Pancreas (tissue), 10 donors: Measurements from ENCODE around the gene ASAP2. TPM values are rescaled to one million over a fixed set of nuclear protein-coding genes. Genes with fewer than 3 reads are reported as not detected.

Experiments used
- ATAC-seq, 4 donors: fragments of 200-7000 bp; cut with Tn5 transposase; one replicate each; pipeline versions ENCODE4 v1.8.0 to v1.9.1; 2020; ENCODE audit warnings: mild to moderate bottlenecking in 4 of 4, moderate library complexity in 4 of 4
- DNase-seq, 6 donors: peaks; one replicate each; pipeline ENCODE4 v3.0.0-alpha.2; 2020
- FAIRE-seq: peaks from 2 replicates; lab custom pipeline; 2012; peaks lifted over from hg19 to GRCh38; lab: Jason Lieb, UNC
- H3K27ac ChIP-seq, 4 donors: fragments of 200-600 bp; sonication (generic); 1 replicate in 3 of 4; 2 replicates in 1 of 4; pipeline versions ENCODE4 v1.5.0 to v1.8.0; 2020
- H3K27me3 ChIP-seq, 4 donors: fragments of 200-600 bp; one replicate each; pipeline ENCODE4 v1.8.0; 2021
- H3K36me3 ChIP-seq, 3 donors: fragments of 200-600 bp; sonication (generic) in 1 of 3; one replicate each; pipeline versions ENCODE4 v1.5.0 to v1.8.0; 2020 to 2021
- H3K4me1 ChIP-seq, 3 donors: fragments of 200-600 bp; one replicate each; pipeline ENCODE4 v1.8.0; 2021
- H3K4me3 ChIP-seq, 4 donors: fragments of 200-600 bp; sonication (generic) in 2 of 4; one replicate each; pipeline versions ENCODE4 v1.5.0 to v1.8.0; 2020 to 2021
- H3K9me3 ChIP-seq, 4 donors: fragments of 200-600 bp; one replicate each; pipeline ENCODE4 v1.8.0; 2021
- CTCF ChIP-seq, 4 donors: fragments of 200-600 bp; sonication (generic) in 3 of 4; IDR thresholded peaks; one replicate each; pipeline versions ENCODE4 v1.5.0 to v1.8.0; 2021; ENCODE audit warnings: antibody characterized with exemption in 4 of 4
- WGBS, 2 donors: extraction: QIAGEN DNeasy Blood & Tissue Kit; methylation state at CpG; one replicate each; pipeline ENCODE4 v1.1.7; 2013; 5-methylcytosine and 5-hydroxymethylcytosine counted together
- intact Hi-C, 3 donors: fragments of 100-400 bp; cut with DNase I; formaldehyde crosslinking; loops; one replicate each; pipeline versions ENCODE4 v1.11.1 to v1.14.2; 2022
- polyA plus RNA-seq, 2 donors: library from polyadenylated mRNA; stranded (reverse); fragments of 200-250 nt; gene quantifications; one replicate each; pipeline ENCODE4 v1.2.3, GENCODE V29; 2013
- total RNA-seq, 6 donors: library from RNA; stranded (reverse); fragmentation: NEBNext Ultra II Directional in 4 of 6; extraction: Animal tissue kit (Norgen Biotek cat#: 25700) in 4 of 6; gene quantifications; one replicate each; pipeline versions ENCODE4 v1.2.1 to v1.2.4, GENCODE V29; 2021 to 2023
- donor health status: healthy with polysubstance abuse.
- donor health status: DM: no; HTN: no; CAD: no; lungs with moderate emphysema.
- donor health status: DM: no; HTN: no; CAD: no.
- donor health status: control.
- donor health status: control.
- donor health status: Bipolar disorder and iron deficiency.
- donor health status: DM: yes; HTN: yes; CAD: no.
- donor health status: DM: no; HTN: no; CAD: no.
- donor health status: DM: no; HTN: no; CAD: no.
- donor health status: DM: yes; HTN: yes; CAD: no.

ASAP2 gene
- total and polyA plus RNA-seq, 8 donors = 5.8 to 17.7 (median 7.3) TPM

DNA sequence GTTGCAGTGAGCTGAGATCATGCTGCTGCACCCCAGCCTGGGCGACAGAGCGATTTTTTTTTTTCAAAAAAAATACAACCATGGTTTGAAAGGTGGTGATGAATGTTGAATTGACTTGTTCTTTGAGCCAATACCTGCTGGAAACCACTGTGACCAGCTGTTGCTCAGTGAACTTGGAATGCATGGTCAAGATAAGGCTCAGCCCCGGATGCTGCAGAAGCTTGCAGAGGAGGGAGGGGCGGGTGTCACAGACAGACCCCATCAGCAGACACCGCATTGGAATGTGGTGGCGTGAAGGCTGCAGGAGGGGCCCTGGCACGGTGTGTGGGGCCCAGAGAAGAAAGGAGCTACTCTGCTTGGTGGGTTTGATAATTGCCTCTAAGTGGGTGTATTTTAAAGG lies 125.1 kb downstream of the ASAP2 start:
- DNase-seq (no peak), FAIRE-seq (no peak), ATAC-seq (no peak)
- H3K4me3 ChIP-seq = no peak overlapping the region
- TF ChIP-seq CTCF (IDR thresholded peaks at IDR 0.05) = no peak
- no peak overlapping the region for H3K27ac ChIP-seq
- H3K9me3 ChIP-seq = no peaks in the 10 kb centered on the region
- no peaks in the 10 kb centered on the region for H3K36me3 ChIP-seq
- H3K4me1 ChIP-seq = no peaks in the 10 kb centered on the region
- no peaks in the 10 kb centered on the region for H3K27me3 ChIP-seq
- intact Hi-C loops = loop anchor here in 2 of 3 donors (5.0 to 10.0 kb wide), 2 partner anchors 187 to 189 kb away; no protein-coding TSS in a partner anchor
- 80 to 83% methylated on average over 7 of the region's 7 CpGs for WGBS, 2 donors

- no peak overlapping the region for H3K27ac ChIP-seq
- no peaks in the 10 kb centered on the region for H3K36me3 ChIP-seq
- H3K4me1 ChIP-seq = no peaks in the 10 kb centered on the region
- DNase-seq = no peak
- intact Hi-C loops = loop anchor here in 2 of 3 donors (5.0 to 10.0 kb wide), 2 partner anchors 187 to 190 kb away; no protein-coding TSS in a partner anchor
- ATAC-seq = no peak
- TF ChIP-seq CTCF (IDR thresholded peaks at IDR 0.05) = no peak
- no peak for FAIRE-seq
- H3K4me3 ChIP-seq = no peak overlapping the region
- 91 to 93% methylated on average over 13 of the region's 13 CpGs for WGBS, 2 donors
- no peaks in the 10 kb centered on the region for H3K9me3 ChIP-seq
- H3K27me3 ChIP-seq = no peaks in the 10 kb centered on the region
These were observed 125.7 kb downstream of the ASAP2 start for GRCh38 chr2:9332136-9332852.

DNA sequence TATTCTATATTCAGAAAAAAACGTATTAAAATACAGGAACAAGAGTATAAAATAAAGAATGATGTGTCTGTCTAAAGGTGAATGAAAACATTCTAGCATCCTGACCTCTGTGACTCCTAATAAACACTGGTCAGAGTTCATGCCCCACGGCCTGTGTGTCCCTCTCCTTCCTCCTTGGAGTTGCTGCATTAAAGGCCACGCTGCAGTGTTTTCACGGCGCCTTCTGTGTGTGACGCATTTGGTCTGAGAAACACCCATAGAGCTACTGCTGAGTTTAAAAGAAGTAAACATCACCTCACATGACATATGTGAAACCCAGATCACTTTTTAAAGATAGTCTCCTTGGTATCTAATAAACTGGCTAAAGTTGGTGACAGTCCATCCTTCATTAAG lies 126.2 kb downstream of the ASAP2 start:
- intact Hi-C loops = loop anchor here in 2 of 3 donors (5.0 to 10.0 kb wide), 2 partner anchors 188 to 191 kb away; no protein-coding TSS in a partner anchor
- H3K27ac ChIP-seq = no peak overlapping the region
- ATAC-seq (no peak), FAIRE-seq (no peak), DNase-seq (no peak)
- H3K4me3 ChIP-seq = no peak overlapping the region
- no peaks in the 10 kb centered on the region for H3K4me1 ChIP-seq
- WGBS, 2 donors = 86% methylated on average over 6 of the region's 6 CpGs
- no peaks in the 10 kb centered on the region for H3K36me3 ChIP-seq
- no peaks in the 10 kb centered on the region for H3K9me3 ChIP-seq
- H3K27me3 ChIP-seq = no peaks in the 10 kb centered on the region
- TF ChIP-seq CTCF (IDR thresholded peaks at IDR 0.05) = no peak

DNA sequence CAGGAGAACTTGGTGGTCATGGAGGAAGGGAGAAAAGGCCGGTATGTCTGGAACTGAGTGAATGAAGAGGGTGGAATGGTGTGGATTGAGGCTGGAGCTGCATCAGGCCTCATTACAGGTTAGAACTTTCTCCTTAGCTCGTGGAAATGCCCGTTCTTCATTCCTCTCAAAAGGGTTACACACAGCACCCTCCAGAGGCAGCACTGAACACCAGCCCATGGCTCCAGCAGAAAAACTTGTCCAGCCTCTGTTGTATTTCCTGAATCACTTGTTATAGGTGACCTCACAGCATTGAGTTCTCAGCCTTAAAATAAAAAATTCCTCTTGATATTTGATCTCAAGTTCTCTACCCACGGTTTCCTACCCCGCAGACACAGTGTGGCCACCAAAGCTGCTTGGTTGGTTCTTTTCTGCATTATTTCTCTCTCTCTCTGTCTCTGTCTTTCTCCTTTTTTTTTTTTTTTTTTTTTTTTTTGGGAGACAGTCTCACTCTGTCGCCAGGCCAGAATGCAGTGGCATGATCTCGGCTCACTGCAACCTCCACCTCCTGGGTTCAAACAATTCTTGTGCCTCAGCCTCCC lies 127.1 kb downstream of the ASAP2 start:
- no peak for FAIRE-seq
- 39 to 41% methylated on average over 7 of the region's 7 CpGs for WGBS, 2 donors
- no peak overlapping the region for H3K4me3 ChIP-seq
- no peak overlapping the region for H3K27ac ChIP-seq
- ATAC-seq = peak; percentile 75 to 96 (median 88)
- DNase-seq = peak in 4 of 6 donors; percentile 37 to 66 (median 58)
- peak in 3 of 4 donors; percentile 37 to 40 (median 39) for TF ChIP-seq CTCF (IDR thresholded peaks at IDR 0.05)
- H3K9me3 ChIP-seq = no peaks in the 10 kb centered on the region
- H3K27me3 ChIP-seq = no peaks in the 10 kb centered on the region
- no peaks in the 10 kb centered on the region for H3K4me1 ChIP-seq
- no peaks in the 10 kb centered on the region for H3K36me3 ChIP-seq
- intact Hi-C loops = loop anchor here in 2 of 3 donors (5.0 to 10.0 kb wide), 2 partner anchors 189 to 191 kb away; no protein-coding TSS in a partner anchor
